ENCODE data around the gene FCHSD2. TPM values are rescaled to one million over a fixed set of nuclear protein-coding genes. Genes with fewer than 3 reads are reported as not detected.

Gene FCHSD2
- total RNA-seq, 6 experiments from 2014 or later = 10.8 to 25.9 (median 17.8) TPM

DNA sequence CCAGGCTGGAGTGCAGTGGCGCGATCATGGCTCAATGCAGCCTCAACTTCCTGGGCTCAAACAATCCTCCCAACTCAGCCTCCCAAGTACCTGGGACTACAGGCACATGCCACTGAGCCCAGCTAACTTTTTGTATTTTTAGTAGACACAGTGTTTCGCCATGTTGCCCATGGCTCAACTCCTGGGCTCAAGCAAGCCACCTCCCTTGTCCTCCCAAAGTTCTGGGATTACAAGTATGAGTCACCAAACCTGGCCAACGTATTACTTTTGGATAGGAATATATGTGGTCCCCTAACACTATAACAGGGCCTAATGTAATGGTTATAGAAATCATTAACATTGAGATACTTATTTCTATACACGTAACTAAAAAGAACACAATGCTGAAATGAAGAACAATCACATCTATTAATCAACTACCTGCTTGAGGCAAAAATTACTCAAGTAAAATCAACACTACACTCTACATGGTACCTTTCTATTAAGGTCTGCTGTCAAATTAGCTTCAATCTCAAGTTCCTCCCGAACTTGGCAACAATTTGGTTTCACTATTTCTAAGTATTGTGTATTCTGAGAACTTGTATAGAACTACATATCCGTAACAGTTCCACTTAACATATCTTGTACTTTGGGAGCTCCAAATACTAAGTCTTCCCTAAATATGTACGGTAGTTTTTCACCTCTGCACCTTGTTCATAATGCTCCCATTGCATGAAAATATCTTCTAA lies 124.9 kb downstream of the FCHSD2 start:
- ATAC-seq = peak in 1 of 4 donors; percentile 30
- 77% methylated on average over 8 of the region's 8 CpGs for WGBS (ENCODE audit: insufficient coverage, low coverage, low lambda C conversion rate, missing lambda C conversion rate)

DNA sequence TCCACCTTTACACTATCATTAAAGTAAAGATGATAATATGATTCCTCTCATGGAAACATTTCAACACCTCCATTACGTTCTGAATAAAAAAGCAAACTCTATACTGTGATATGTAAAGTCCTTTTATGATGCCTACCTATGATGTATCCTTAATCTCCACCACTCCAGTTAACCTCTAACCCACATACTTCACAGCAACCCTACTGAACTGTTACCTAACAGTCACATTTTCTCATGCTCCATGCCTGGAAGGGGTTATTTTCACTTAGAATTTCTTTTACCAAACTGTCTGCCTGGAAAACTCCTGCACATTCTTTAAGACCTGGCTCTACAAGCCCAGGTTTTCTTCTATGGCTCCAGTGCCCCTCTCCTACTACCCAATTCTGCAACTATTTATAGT lies 129.1 kb downstream of the FCHSD2 start:
- intact Hi-C loops (cut with DNase I) = no loop called here
- Histone ChIP-seq H3K36me3 (no peaks in the 10 kb centered on the region), H3K4me3 (no peak overlapping the region), H3K4me1 (peaks cover 0 to 7% (median 0%) of the 10 kb centered on the region in 4 donors), H3K9me3 (no peaks in the 10 kb centered on the region), H3K27me3 (no peaks in the 10 kb centered on the region), H3K27ac (no peak overlapping the region)
- WGBS (ENCODE audit: insufficient coverage, low coverage, low lambda C conversion rate, missing lambda C conversion rate) = 64% methylated on average over 1 of the region's 1 CpG
- TF ChIP-seq POLR2A (IDR thresholded peaks at IDR 0.05) = no peak
- TF ChIP-seq, protein P1, sequence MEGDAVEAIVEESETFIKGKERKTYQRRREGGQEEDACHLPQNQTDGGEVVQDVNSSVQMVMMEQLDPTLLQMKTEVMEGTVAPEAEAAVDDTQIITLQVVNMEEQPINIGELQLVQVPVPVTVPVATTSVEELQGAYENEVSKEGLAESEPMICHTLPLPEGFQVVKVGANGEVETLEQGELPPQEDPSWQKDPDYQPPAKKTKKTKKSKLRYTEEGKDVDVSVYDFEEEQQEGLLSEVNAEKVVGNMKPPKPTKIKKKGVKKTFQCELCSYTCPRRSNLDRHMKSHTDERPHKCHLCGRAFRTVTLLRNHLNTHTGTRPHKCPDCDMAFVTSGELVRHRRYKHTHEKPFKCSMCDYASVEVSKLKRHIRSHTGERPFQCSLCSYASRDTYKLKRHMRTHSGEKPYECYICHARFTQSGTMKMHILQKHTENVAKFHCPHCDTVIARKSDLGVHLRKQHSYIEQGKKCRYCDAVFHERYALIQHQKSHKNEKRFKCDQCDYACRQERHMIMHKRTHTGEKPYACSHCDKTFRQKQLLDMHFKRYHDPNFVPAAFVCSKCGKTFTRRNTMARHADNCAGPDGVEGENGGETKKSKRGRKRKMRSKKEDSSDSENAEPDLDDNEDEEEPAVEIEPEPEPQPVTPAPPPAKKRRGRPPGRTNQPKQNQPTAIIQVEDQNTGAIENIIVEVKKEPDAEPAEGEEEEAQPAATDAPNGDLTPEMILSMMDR (IDR thresholded peaks at IDR 0.05) = no peak
- no peak for DNase-seq
- peak in 2 of 4 donors; percentile 21 to 56 for ATAC-seq

More for the DNA sequence above, 124.9 kb downstream of the FCHSD2 start:
- intact Hi-C loops (cut with DNase I) = no loop called here
- Histone ChIP-seq H3K27me3 (no peaks in the 10 kb centered on the region), H3K9me3 (no peaks in the 10 kb centered on the region), H3K36me3 (no peaks in the 10 kb centered on the region), H3K4me3 (no peak overlapping the region), H3K27ac (no peak overlapping the region), H3K4me1 (peaks cover 0 to 10% (median 0%) of the 10 kb centered on the region in 4 donors)
- no peak for TF ChIP-seq POLR2A (IDR thresholded peaks at IDR 0.05)
- TF ChIP-seq, protein P1 (IDR thresholded peaks at IDR 0.05) = no peak
- DNase-seq = no peak

DNA sequence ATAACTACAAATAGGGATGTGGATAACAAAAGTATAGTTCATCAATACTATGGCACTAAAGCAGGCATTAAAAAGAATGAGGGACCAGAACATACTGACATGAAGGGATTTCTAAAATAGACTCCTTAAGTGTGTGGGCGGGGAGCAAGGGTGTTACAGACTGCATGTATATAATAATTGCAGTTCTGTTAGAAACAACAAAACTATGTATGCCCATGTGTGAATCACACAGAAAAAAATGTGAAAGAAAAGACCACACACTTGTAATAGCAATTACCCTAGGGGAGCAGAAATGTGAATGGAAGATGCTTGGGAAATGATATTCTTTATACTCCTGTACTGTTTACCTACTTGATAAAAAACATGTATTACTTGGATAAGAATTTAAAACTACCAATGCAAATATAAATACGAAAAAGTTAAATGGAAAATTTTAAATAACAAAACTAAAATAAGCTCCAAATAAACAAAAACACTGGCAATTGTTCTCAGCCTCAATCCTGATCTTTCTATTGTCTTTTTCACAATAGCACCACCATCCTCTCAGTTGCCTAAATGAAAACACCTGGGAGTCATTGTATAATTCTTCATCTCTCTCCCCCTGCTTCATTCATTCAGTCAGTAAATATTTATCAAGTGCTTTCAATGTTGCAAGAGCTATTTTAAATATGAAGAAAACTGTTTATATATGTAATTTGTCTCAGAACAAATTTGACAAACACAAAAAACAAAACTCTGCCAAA lies 129.8 kb downstream of the FCHSD2 start:
- 90% methylated on average over 2 of the region's 2 CpGs for WGBS (ENCODE audit: insufficient coverage, low coverage, low lambda C conversion rate, missing lambda C conversion rate)
- ATAC-seq (no peak), DNase-seq (no peak)
- intact Hi-C loops (cut with DNase I) = no loop called here
- Histone ChIP-seq H3K4me1 (no peaks in the 10 kb centered on the region), H3K36me3 (no peaks in the 10 kb centered on the region), H3K27ac (no peak overlapping the region), H3K27me3 (no peaks in the 10 kb centered on the region), H3K4me3 (no peak overlapping the region), H3K9me3 (no peaks in the 10 kb centered on the region)
- TF ChIP-seq, protein P1 (IDR thresholded peaks at IDR 0.05) = no peak
- no peak for TF ChIP-seq POLR2A (IDR thresholded peaks at IDR 0.05)

DNA sequence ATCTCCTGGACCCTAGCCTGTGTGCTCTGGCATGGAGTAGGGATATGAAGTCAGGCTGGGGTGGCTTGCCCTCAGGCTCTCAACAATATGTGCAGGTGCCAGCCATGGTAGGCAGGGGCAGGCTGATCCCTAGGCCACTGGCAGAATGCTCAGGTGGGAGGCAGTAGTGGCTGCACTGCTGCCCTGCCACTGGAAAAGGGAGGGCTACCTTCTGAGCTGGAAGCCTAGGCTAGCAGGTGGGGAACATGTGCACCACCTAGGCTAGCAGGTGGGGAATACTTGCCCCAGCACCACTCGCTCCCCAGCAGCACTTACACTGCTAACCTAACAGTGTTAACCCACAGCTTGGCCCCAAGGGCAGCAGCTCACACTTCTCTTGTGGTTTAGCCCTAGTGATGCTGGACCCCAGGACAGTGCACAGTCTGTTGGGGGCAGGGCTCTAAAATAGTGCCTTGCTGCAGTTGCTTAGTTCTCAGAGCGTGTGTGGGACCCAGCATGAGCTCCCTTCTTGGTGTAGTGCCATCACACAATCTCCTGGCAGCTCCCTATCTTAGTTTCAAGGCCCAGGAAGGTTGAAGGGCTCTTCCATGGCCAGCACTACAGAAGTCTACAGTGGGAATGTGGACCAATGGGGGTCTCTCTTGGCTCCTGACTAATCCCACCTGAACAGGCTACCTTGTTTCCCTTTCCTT lies 130.8 kb downstream of the FCHSD2 start:
- Histone ChIP-seq H3K4me3 (no peak overlapping the region), H3K9me3 (no peaks in the 10 kb centered on the region), H3K27me3 (no peaks in the 10 kb centered on the region), H3K27ac (no peak overlapping the region), H3K4me1 (no peaks in the 10 kb centered on the region), H3K36me3 (no peaks in the 10 kb centered on the region)
- DNase-seq (no peak), ATAC-seq (peak in 3 of 4 donors; percentile 12 to 54 (median 17))
- intact Hi-C loops (cut with DNase I) = no loop called here
- no peak for TF ChIP-seq POLR2A (IDR thresholded peaks at IDR 0.05)
- TF ChIP-seq, protein P1 (IDR thresholded peaks at IDR 0.05) = no peak
- WGBS (ENCODE audit: insufficient coverage, low coverage, low lambda C conversion rate, missing lambda C conversion rate) = no CpG with 5 or more reads among the region's 2 CpGs
